ENCODE measurements around the gene EYA3.
A peak's percentile ranks its signal among the peaks of the same experiment; 100 is the strongest.

- peak; percentile 18 for TF ChIP-seq CTCF (IDR thresholded peaks at IDR 0.05; ENCODE audit: low read length)
- TF ChIP-seq EZH2 (optimal IDR thresholded peaks at IDR 0.05; ENCODE audit: low read depth, low read length) = no peak
- no peak for TF ChIP-seq EZH2phosphoT487 (IDR thresholded peaks at IDR 0.05; ENCODE audit: low read length)
Measured at GRCh38 chr1:28036431-28036830, 52.0 kb downstream of the EYA3 start.

Data from MM.1S (cell line).